T-helper 1 cell treated with Interleukin-12 subunit alpha and Interleukin-12 subunit beta and Interleukin-4 antibody, amounts not matched to agents 30 μg/mL and 1 μg/mL, for 36 hours (primary cell): ENCODE results near the gene GSE1.

ENCODE experiments used
- H3K27ac Mint-ChIP-seq: one replicate; pipeline ENCODE4 v1.8.0; 2021; ENCODE audit warnings: mild to moderate bottlenecking, mixed read lengths
- H3K27me3 Mint-ChIP-seq: one replicate; pipeline ENCODE4 v1.8.0; 2021; ENCODE audit warnings: low read depth, mixed read lengths
- H3K36me3 Mint-ChIP-seq: one replicate; pipeline ENCODE4 v1.8.0; 2021; ENCODE audit warnings: low read depth, mixed read lengths
- H3K4me1 Mint-ChIP-seq: one replicate; pipeline ENCODE4 v1.8.0; 2021; ENCODE audit warnings: low read depth, mixed read lengths
- H3K4me3 Mint-ChIP-seq: one replicate; pipeline ENCODE4 v1.8.0; 2021; ENCODE audit warnings: mild to moderate bottlenecking, moderate library complexity, mixed read lengths
- H3K9me3 Mint-ChIP-seq: one replicate; pipeline ENCODE4 v1.8.0; 2021; ENCODE audit warnings: mixed read lengths

The GSE1 gene

GRCh38 chr16:85592700-85593493 lies 20.2 kb upstream of the GSE1 start:
- Mint-ChIP-seq H3K27me3 (no peaks in the 10 kb centered on the region), H3K4me1 (peaks cover 2% of the 10 kb centered on the region), H3K27ac (no peak overlapping the region), H3K36me3 (peaks cover 2% of the 10 kb centered on the region), H3K9me3 (no peaks in the 10 kb centered on the region), H3K4me3 (no peak overlapping the region)

DNA sequence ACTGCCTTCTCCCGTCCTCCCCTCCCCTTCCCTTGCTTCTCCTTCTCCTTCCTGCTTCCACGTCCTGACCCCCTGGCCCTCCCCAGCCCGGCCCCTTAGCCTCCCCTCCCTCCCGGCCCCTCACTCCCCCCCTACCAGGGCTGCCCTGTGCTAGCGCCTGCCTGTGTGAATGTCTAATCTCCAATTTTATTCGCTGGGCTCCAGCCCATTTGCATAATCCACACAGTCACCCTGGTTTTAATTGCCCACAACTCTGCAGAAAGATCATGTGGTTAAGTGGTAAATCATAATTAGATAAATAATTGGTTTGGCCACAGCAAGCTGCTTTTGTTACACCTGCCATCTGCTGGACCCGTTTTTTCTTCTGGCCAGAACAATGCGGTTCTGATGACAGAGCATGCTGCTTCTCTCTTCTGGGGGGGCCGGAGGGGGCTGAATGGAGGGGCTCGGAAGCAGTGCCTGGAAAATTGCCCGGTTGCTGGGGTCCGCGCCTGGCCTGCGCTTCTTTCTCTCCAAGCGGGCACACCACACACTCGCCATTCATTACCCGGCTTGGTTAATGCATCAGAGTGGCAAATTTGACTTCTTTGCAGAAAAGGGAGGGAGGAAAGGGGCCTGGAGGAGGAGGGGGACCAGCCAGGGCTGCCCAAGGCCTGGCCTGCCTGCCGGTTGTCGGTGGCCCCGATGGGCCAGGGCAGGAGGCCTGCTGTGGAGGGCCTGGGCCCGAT lies 19.5 kb upstream of the GSE1 start:
- no peaks in the 10 kb centered on the region for H3K27me3 Mint-ChIP-seq
- H3K36me3 Mint-ChIP-seq: peaks cover 2% of the 10 kb centered on the region
- H3K9me3 Mint-ChIP-seq: no peaks in the 10 kb centered on the region
- H3K27ac Mint-ChIP-seq: no peak overlapping the region
- H3K4me3 Mint-ChIP-seq: no peak overlapping the region
- peaks cover 2% of the 10 kb centered on the region for H3K4me1 Mint-ChIP-seq

- peaks cover 2% of the 10 kb centered on the region for H3K36me3 Mint-ChIP-seq
- no peaks in the 10 kb centered on the region for H3K9me3 Mint-ChIP-seq
- H3K4me3 Mint-ChIP-seq: no peak overlapping the region
- H3K4me1 Mint-ChIP-seq: peaks cover 2% of the 10 kb centered on the region
- no peaks in the 10 kb centered on the region for H3K27me3 Mint-ChIP-seq
- H3K27ac Mint-ChIP-seq: no peak overlapping the region
Measured at GRCh38 chr16:85594273-85594977, 18.7 kb upstream of the GSE1 start.

DNA sequence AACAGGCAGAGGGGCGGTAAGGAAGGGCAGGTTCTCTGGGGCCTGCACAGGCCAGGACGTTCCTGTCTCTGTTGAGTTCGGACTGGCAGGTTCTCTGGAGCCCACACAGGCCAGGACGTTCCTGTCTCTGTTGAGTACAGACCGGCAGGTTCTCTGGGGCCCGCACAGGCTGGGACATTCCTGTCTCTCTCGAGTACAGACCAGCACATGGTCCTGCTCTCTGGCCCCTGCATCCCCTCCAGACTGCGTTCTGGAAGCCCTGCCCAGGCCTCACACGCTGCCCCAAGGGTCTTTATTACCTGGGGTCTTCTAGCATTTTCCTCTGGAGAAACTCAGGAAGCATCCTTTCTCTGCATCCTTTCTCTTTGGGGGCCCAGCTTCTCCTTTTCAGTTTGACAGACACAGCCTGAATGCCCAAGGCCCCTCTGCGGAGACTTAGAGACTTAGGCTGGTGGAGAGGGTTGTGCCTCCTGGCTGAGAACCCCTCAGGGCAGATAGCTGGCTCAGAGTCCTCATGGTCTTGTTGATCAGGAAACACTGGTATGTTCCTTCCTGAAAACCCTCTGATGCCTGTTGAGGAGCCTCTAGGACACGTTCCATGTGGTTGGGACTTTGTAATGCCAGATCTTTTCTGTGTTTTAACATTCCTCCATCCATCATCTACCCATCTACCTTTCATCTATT lies 18.0 kb upstream of the GSE1 start:
- no peaks in the 10 kb centered on the region for H3K9me3 Mint-ChIP-seq
- no peak overlapping the region for H3K27ac Mint-ChIP-seq
- no peaks in the 10 kb centered on the region for H3K27me3 Mint-ChIP-seq
- H3K36me3 Mint-ChIP-seq: peaks cover 2% of the 10 kb centered on the region
- peaks cover 2% of the 10 kb centered on the region for H3K4me1 Mint-ChIP-seq
- no peak overlapping the region for H3K4me3 Mint-ChIP-seq

- Mint-ChIP-seq H3K36me3 (peaks cover 2% of the 10 kb centered on the region), H3K9me3 (no peaks in the 10 kb centered on the region), H3K27me3 (no peaks in the 10 kb centered on the region), H3K4me3 (no peak overlapping the region), H3K27ac (no peak overlapping the region), H3K4me1 (peaks cover 2% of the 10 kb centered on the region)
Measured at GRCh38 chr16:85595812-85596502, 17.2 kb upstream of the GSE1 start.

GRCh38 chr16:85598141-85598540 lies 15.0 kb upstream of the GSE1 start:
- H3K9me3 Mint-ChIP-seq: no peaks in the 10 kb centered on the region
- peaks cover 2% of the 10 kb centered on the region for H3K36me3 Mint-ChIP-seq
- H3K4me3 Mint-ChIP-seq: no peak overlapping the region
- H3K27ac Mint-ChIP-seq: no peak overlapping the region
- no peaks in the 10 kb centered on the region for H3K27me3 Mint-ChIP-seq
- H3K4me1 Mint-ChIP-seq: peaks cover 2% of the 10 kb centered on the region

- Mint-ChIP-seq H3K9me3 (no peaks in the 10 kb centered on the region), H3K27ac (no peak overlapping the region), H3K4me3 (no peak overlapping the region), H3K4me1 (peaks cover 2% of the 10 kb centered on the region), H3K36me3 (peaks cover 2% of the 10 kb centered on the region), H3K27me3 (no peaks in the 10 kb centered on the region)
Measured at GRCh38 chr16:85600078-85600477, 13.0 kb upstream of the GSE1 start.

- Mint-ChIP-seq H3K27me3 (no peaks in the 10 kb centered on the region), H3K4me3 (no peak overlapping the region), H3K36me3 (peaks cover 2% of the 10 kb centered on the region), H3K9me3 (no peaks in the 10 kb centered on the region), H3K4me1 (peaks cover 2% of the 10 kb centered on the region), H3K27ac (no peak overlapping the region)
Measured at GRCh38 chr16:85600530-85601271, 12.4 kb upstream of the GSE1 start.

GRCh38 chr16:85601272-85601639 lies 11.9 kb upstream of the GSE1 start:
- no peak overlapping the region for H3K27ac Mint-ChIP-seq
- peaks cover 2% of the 10 kb centered on the region for H3K4me1 Mint-ChIP-seq
- peaks cover 2% of the 10 kb centered on the region for H3K36me3 Mint-ChIP-seq
- H3K4me3 Mint-ChIP-seq: no peak overlapping the region
- no peaks in the 10 kb centered on the region for H3K27me3 Mint-ChIP-seq
- H3K9me3 Mint-ChIP-seq: no peaks in the 10 kb centered on the region

DNA sequence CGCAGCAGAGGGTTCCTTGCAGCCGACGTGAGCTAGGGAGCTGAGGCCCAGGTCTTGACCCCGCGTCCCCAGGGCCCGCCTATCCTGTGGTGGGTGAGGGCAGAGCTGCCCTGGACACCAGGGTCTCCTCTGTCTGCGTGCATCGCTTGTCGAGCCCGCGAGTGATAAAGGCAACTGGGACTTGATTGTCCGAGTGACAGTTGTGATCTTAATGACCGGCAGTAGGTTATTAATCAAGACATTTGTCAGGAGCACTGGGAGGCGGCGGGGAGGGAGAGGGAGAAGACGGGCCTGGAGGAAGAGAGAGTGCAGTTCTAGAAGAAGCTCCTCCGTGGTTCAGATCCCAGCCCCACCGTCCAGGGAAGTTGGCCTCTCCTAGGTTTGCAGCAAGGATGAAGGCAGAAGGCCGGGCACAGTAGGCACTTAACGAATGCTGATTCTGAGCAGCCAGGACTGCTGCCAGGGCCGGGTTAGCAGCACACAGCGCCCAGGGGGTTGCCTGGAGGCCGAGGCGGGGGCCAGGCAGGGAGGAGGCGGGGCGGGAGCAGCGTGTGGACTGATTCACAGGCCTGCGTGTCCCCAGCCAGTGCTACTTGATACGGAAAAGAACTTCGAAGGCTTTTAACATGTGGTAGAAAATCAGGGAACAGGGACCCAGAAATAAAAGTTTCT lies 11.3 kb upstream of the GSE1 start:
- Mint-ChIP-seq H3K9me3 (no peaks in the 10 kb centered on the region), H3K27me3 (no peaks in the 10 kb centered on the region)

GRCh38 chr16:85602402-85603202 lies 10.5 kb upstream of the GSE1 start:
- H3K4me3 Mint-ChIP-seq: no peak overlapping the region
- peaks cover 2% of the 10 kb centered on the region for H3K4me1 Mint-ChIP-seq
- H3K27ac Mint-ChIP-seq: no peak overlapping the region
- no peaks in the 10 kb centered on the region for H3K9me3 Mint-ChIP-seq
- H3K27me3 Mint-ChIP-seq: no peaks in the 10 kb centered on the region
- H3K36me3 Mint-ChIP-seq: peaks cover 2% of the 10 kb centered on the region

More for the DNA sequence above, 11.3 kb upstream of the GSE1 start:
- H3K4me1 Mint-ChIP-seq: peaks cover 2% of the 10 kb centered on the region
- no peak overlapping the region for H3K4me3 Mint-ChIP-seq
- H3K36me3 Mint-ChIP-seq: peaks cover 2% of the 10 kb centered on the region
- H3K27ac Mint-ChIP-seq: no peak overlapping the region

DNA sequence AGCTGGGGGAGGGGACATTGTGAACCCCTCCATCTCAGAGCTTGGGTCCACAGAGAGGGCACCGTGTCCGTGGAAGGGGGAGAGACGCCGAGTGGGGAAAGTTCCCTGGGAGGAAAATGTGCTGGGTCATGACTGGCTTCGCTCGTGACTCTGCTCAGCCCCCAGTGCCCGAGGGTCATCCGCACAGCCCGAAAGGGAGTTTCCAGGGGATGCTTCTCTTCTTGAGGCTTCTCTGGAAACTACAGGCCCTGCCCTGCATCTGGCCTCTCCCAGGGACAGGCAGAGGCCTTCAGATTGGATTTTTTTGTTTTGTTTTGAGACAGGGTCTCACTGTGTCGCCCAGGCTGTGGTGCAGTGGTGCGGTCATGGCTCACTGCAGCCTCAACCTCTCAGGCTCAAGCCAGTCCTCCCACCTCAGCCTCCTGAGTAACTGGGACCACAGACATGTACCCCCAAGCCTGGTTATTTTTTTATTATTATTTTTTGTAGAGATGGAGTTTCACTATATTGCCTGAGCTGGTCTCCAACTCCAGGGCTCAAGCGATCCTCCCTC lies 9.8 kb upstream of the GSE1 start:
- Mint-ChIP-seq H3K4me1 (no peaks in the 10 kb centered on the region), H3K27ac (no peak overlapping the region), H3K4me3 (no peak overlapping the region), H3K27me3 (no peaks in the 10 kb centered on the region), H3K36me3 (no peaks in the 10 kb centered on the region), H3K9me3 (no peaks in the 10 kb centered on the region)
